IPS DF 4.7 (cell line): ENCODE data around the gene IFNA13.

Experiments used
- DNase-seq: peaks from one replicate; pipeline ENCODE4 v3.0.0-alpha.2; 2013; ENCODE audit warnings: low spot score; ENCODE audit errors: extremely low read depth

Gene IFNA13

GRCh38 chr9:21357479-21358460, 10.1 kb downstream of the IFNA13 start:
- DNase-seq = no peak

- no peak for DNase-seq
Measured at GRCh38 chr9:21350787-21351186, 17.1 kb downstream of the IFNA13 start, which contains the start of gene IFNA6. Gene IFNA6, minus strand, starts transcription at chr9:21350887. Its CDS starts 0 bp downstream, at chr9:21350887.

- DNase-seq = no peak
Measured at GRCh38 chr9:21348430-21348970, 19.4 kb downstream of the IFNA13 start.

GRCh38 chr9:21340735-21341134, 27.1 kb downstream of the IFNA13 start:
- no peak for DNase-seq

GRCh38 chr9:21336457-21336856, 31.4 kb downstream of the IFNA13 start:
- no peak for DNase-seq

GRCh38 chr9:21334701-21335632, 32.9 kb downstream of the IFNA13 start, which contains the start of gene KLHL9:
Gene KLHL9, minus strand, starts transcription at chr9:21335404. Its CDS starts 545 bp downstream, at chr9:21334859.
- DNase-seq = peak; percentile 19

- no peak for DNase-seq
Measured at GRCh38 chr9:21333226-21333625, 34.6 kb downstream of the IFNA13 start.

GRCh38 chr9:21331676-21332402, 36.0 kb downstream of the IFNA13 start:
- DNase-seq = no peak

GRCh38 chr9:21326526-21327139, 41.2 kb downstream of the IFNA13 start:
- DNase-seq = no peak

- DNase-seq = no peak
Measured at GRCh38 chr9:21324047-21324446, 43.8 kb downstream of the IFNA13 start.

- DNase-seq = no peak
Measured at GRCh38 chr9:21322911-21323461, 44.9 kb downstream of the IFNA13 start.

GRCh38 chr9:21320465-21320864, 47.4 kb downstream of the IFNA13 start:
- no peak for DNase-seq

- DNase-seq = no peak
Measured at GRCh38 chr9:21317956-21318923, 49.6 kb downstream of the IFNA13 start.
